ENCODE results near the gene TBATA.

The TBATA gene

GRCh38 chr10:70785190-70785589, at the start of gene TBATA:
TBATA (minus strand) TSS chr10:70785377; CDS start chr10:70783379, 1,998 bp downstream.
- DNase-seq: no peak

- no peak for DNase-seq
Observed at GRCh38 chr10:70834441-70835151, 49.4 kb upstream of the TBATA start.

GRCh38 chr10:70834021-70834420, 48.8 kb upstream of the TBATA start:
- DNase-seq: no peak

GRCh38 chr10:70833601-70834000, 48.4 kb upstream of the TBATA start:
- no peak for DNase-seq

GRCh38 chr10:70832852-70833528, 47.8 kb upstream of the TBATA start:
- no peak for DNase-seq

GRCh38 chr10:70832221-70832620, 47.0 kb upstream of the TBATA start:
- no peak for DNase-seq

- no peak for DNase-seq
Observed at GRCh38 chr10:70830164-70830563, 45.0 kb upstream of the TBATA start.

GRCh38 chr10:70829543-70829942, 44.4 kb upstream of the TBATA start:
- no peak for DNase-seq

GRCh38 chr10:70828923-70829322, 43.7 kb upstream of the TBATA start:
- DNase-seq: no peak

GRCh38 chr10:70827086-70827757, 42.0 kb upstream of the TBATA start:
- peak in 1 of 3 experiments; percentile 3 for DNase-seq

- DNase-seq: no peak
Observed at GRCh38 chr10:70822076-70822820, 37.1 kb upstream of the TBATA start.

- no peak for DNase-seq
Observed at GRCh38 chr10:70820976-70821750, 36.0 kb upstream of the TBATA start.

GRCh38 chr10:70816220-70816894, 31.2 kb upstream of the TBATA start:
- peak; percentile 57 to 84 (median 74) for DNase-seq

GRCh38 chr10:70815504-70816219, 30.5 kb upstream of the TBATA start, which contains the start of gene SGPL1:
SGPL1 (plus strand) TSS chr10:70815948; CDS start chr10:70816854, 906 bp downstream.
- peak; percentile 79 to 81 (median 79) for DNase-seq

GRCh38 chr10:70814126-70814525, 28.9 kb upstream of the TBATA start:
- no peak for DNase-seq

GRCh38 chr10:70812814-70813213, 27.6 kb upstream of the TBATA start:
- DNase-seq: peak in 1 of 3 experiments; percentile 66

GRCh38 chr10:70811881-70812280, 26.7 kb upstream of the TBATA start:
- DNase-seq: no peak

GRCh38 chr10:70810967-70811366, 25.8 kb upstream of the TBATA start:
- no peak for DNase-seq

- no peak for DNase-seq
Observed at GRCh38 chr10:70809726-70810125, 24.5 kb upstream of the TBATA start.

- DNase-seq: no peak
Observed at GRCh38 chr10:70809011-70809611, 23.9 kb upstream of the TBATA start.
